Gastrocnemius medialis (tissue), 4 donors: Measurements from ENCODE around the gene KCMF1. TPM values are rescaled to one million over a fixed set of nuclear protein-coding genes. Genes with fewer than 3 reads are reported as not detected.

Source experiments
- ATAC-seq, 2 donors: fragments of 150-250 bp; one replicate each; pipeline ENCODE4 v1.9.1; 2016
- DNase-seq, 2 donors: peaks; one replicate each; pipeline ENCODE4 v3.0.0-alpha.2; 2019
- H3K27ac ChIP-seq, 4 donors: fragments of 200-600 bp; sonication (generic); 1 replicate in 1 of 4; 2 replicates in 3 of 4; pipeline ENCODE4 v1.5.1; 2016 to 2018; ENCODE audit warnings: mild to moderate bottlenecking in 2 of 4, moderate library complexity in 1 of 4
- H3K27me3 ChIP-seq, 3 donors: fragments of 200-600 bp; sonication (generic) in 2 of 3; 1 replicate in 1 of 3; 2 replicates in 2 of 3; pipeline versions ENCODE4 v1.5.1 to v1.6.0; 2016 to 2019; ENCODE audit warnings: mild to moderate bottlenecking in 1 of 3, moderate library complexity in 1 of 3
- H3K36me3 ChIP-seq, 2 donors: fragments of 200-600 bp; sonication (generic) in 1 of 2; one replicate each; pipeline ENCODE4 v1.5.1; 2017 to 2018
- H3K4me1 ChIP-seq, 2 donors: fragments of 200-600 bp; sonication (generic) in 1 of 2; one replicate each; pipeline ENCODE4 v1.5.1; 2016 to 2017; ENCODE audit warnings: mild to moderate bottlenecking in 2 of 2
- H3K4me3 ChIP-seq, 4 donors: fragments of 200-600 bp; sonication (generic) in 3 of 4; 1 replicate in 1 of 4; 2 replicates in 3 of 4; pipeline ENCODE4 v1.5.1; 2016 to 2019; ENCODE audit warnings: mild to moderate bottlenecking in 2 of 4
- H3K9me3 ChIP-seq, 3 donors: fragments of 200-600 bp; sonication (generic) in 2 of 3; 1 replicate in 1 of 3; 2 replicates in 2 of 3; pipeline ENCODE4 v1.5.1; 2016 to 2019
- CTCF ChIP-seq, 5 experiments: fragments of 450-650 bp in 3 of 5; fragments of 200-600 bp in 2 of 5; sonication (generic) in 2 of 5; IDR thresholded peaks in 4 of 5; conservative IDR thresholded peaks in 1 of 5; 1 replicate in 4 of 5; 2 replicates in 1 of 5; pipeline ENCODE4 v1.5.1; 2016 to 2019; ENCODE audit warnings: antibody characterized with exemption in 5 of 5, mild to moderate bottlenecking in 3 of 5, moderate library complexity in 3 of 5
- POLR2A ChIP-seq, 2 donors: fragments of 450-650 bp; IDR thresholded peaks; one replicate each; pipeline ENCODE4 v1.6.1; 2017; ENCODE audit warnings: antibody characterized with exemption in 2 of 2, mild to moderate bottlenecking in 2 of 2, moderate library complexity in 2 of 2
- in situ Hi-C, 4 donors: fragments of 200-750 bp; cut with MboI; loops; one replicate each; pipeline versions ENCODE4 v1.15.0 to v1.8.0; 2017; ENCODE audit warnings: low sequenced_read_pairs in 4 of 4
- intact Hi-C: fragments of 100-400 bp; cut with DNase I; formaldehyde crosslinking; loops from one replicate; pipeline ENCODE4 v1.15.1; 2023; ENCODE audit warnings: low total_unique reads
- total RNA-seq, 4 donors: library from RNA; depleted of rRNA; stranded (reverse); fragments of >200 nt; gene quantifications; one replicate each; pipeline versions ENCODE4 v1.1.0 to v1.2.3, GENCODE V29; 2016

KCMF1 gene
- total RNA-seq, 4 donors from 2014 or later: 158 to 178 (median 165) TPM

- intact Hi-C loops (no loop called here), in situ Hi-C loops (loop anchor here in 1 of 4 donors (5.0 kb wide), 1 partner anchor 221 kb away; no protein-coding TSS in a partner anchor)
- Histone ChIP-seq H3K4me3 (no peak overlapping the region), H3K27me3 (no peaks in the 10 kb centered on the region), H3K9me3 (no peaks in the 10 kb centered on the region), H3K4me1 (peaks cover 5 to 8% of the 10 kb centered on the region in 2 donors), H3K36me3 (no peaks in the 10 kb centered on the region), H3K27ac (no peak overlapping the region)
- ATAC-seq (no peak), DNase-seq (no peak)
- no peak for TF ChIP-seq POLR2A (IDR thresholded peaks at IDR 0.05)
These were observed 100.1 kb downstream of the KCMF1 start for GRCh38 chr2:85071096-85071495.

GRCh38 chr2:85073033-85073432 lies 102.1 kb downstream of the KCMF1 start:
- no peak for ATAC-seq
- intact Hi-C loops: no loop called here
- Histone ChIP-seq H3K36me3 (no peaks in the 10 kb centered on the region), H3K4me1 (no peaks in the 10 kb centered on the region), H3K27ac (no peak overlapping the region), H3K9me3 (no peaks in the 10 kb centered on the region), H3K27me3 (no peaks in the 10 kb centered on the region), H3K4me3 (no peak overlapping the region)
- DNase-seq: no peak
- in situ Hi-C loops: loop anchor here in 1 of 4 donors (5.0 kb wide), 1 partner anchor 219 kb away; no protein-coding TSS in a partner anchor
- TF ChIP-seq POLR2A (IDR thresholded peaks at IDR 0.05) (no peak), CTCF (IDR thresholded peaks at IDR 0.05 in 4 of 5, conservative IDR thresholded peaks at IDR 0.05 in 1 of 5) (no peak)

GRCh38 chr2:85076618-85077274 lies 105.8 kb downstream of the KCMF1 start:
- H3K4me1 ChIP-seq: no peaks in the 10 kb centered on the region
- DNase-seq: no peak
- intact Hi-C loops: no loop called here

DNA sequence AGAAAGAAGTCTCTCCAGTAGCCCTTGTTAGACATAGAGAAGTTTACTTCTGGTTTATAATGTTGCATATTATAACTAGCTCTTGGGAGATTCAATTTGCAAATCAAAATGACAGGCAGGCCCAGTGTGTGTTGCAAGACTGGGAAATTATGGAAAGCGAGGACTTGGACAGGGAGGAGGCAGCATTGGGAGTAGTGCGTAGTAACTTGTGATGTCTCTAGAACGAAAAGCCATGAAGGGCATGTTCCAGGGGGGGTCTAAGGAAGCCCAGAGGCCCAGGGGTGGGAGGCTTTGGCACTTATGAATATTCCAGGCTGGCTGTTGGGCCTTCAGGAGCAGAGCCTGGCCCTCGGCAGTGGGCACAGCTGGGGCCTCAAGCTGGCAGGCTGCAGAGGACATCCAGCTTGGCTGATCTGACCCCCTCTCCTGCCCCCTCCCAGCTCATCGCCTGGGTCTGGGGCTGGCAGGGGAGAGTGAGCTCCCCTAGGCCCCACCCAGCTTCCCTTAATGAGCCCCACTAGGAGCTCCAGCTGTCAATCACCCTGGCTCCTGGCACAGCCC lies 107.0 kb downstream of the KCMF1 start:
- no peak overlapping the region for H3K27ac ChIP-seq
- H3K9me3 ChIP-seq: no peaks in the 10 kb centered on the region
- no peak overlapping the region for H3K4me3 ChIP-seq
- TF ChIP-seq POLR2A (IDR thresholded peaks at IDR 0.05): no peak
- TF ChIP-seq CTCF (IDR thresholded peaks at IDR 0.05 in 4 of 5, conservative IDR thresholded peaks at IDR 0.05 in 1 of 5): no peak
- H3K27me3 ChIP-seq: peaks cover 0 to 8% (median 0%) of the 10 kb centered on the region in 3 donors
- in situ Hi-C loops (no loop called here), intact Hi-C loops (no loop called here)
- ATAC-seq: no peak
- no peak for DNase-seq
- no peaks in the 10 kb centered on the region for H3K4me1 ChIP-seq
- H3K36me3 ChIP-seq: no peaks in the 10 kb centered on the region

More at GRCh38 chr2:85076618-85077274, 105.8 kb downstream of the KCMF1 start:
- no peak for ATAC-seq
- TF ChIP-seq CTCF (IDR thresholded peaks at IDR 0.05 in 4 of 5, conservative IDR thresholded peaks at IDR 0.05 in 1 of 5) (no peak), POLR2A (IDR thresholded peaks at IDR 0.05) (no peak)
- Histone ChIP-seq H3K27me3 (no peaks in the 10 kb centered on the region), H3K9me3 (no peaks in the 10 kb centered on the region), H3K27ac (no peak overlapping the region), H3K36me3 (no peaks in the 10 kb centered on the region), H3K4me3 (no peak overlapping the region)
- in situ Hi-C loops: no loop called here

- Histone ChIP-seq H3K9me3 (no peaks in the 10 kb centered on the region), H3K36me3 (no peaks in the 10 kb centered on the region), H3K4me3 (no peak overlapping the region), H3K4me1 (no peaks in the 10 kb centered on the region), H3K27me3 (peaks cover 0 to 8% (median 0%) of the 10 kb centered on the region in 3 donors), H3K27ac (no peak overlapping the region)
- ATAC-seq: no peak
- in situ Hi-C loops (no loop called here), intact Hi-C loops (no loop called here)
- TF ChIP-seq POLR2A (IDR thresholded peaks at IDR 0.05) (no peak), CTCF (IDR thresholded peaks at IDR 0.05 in 4 of 5, conservative IDR thresholded peaks at IDR 0.05 in 1 of 5) (no peak)
- no peak for DNase-seq
These were observed 107.6 kb downstream of the KCMF1 start for GRCh38 chr2:85078536-85078935.
